ENCODE measurements around the gene TBC1D16. TPM values are rescaled to one million over a fixed set of nuclear protein-coding genes. Genes with fewer than 3 reads are reported as not detected.

Gene TBC1D16
- total RNA-seq, 1 donor from 2014 or later: 55.6 TPM

- H3K9me3 ChIP-seq: no peaks in the 10 kb centered on the region
- no peaks in the 10 kb centered on the region for H3K4me1 ChIP-seq
- no peaks in the 10 kb centered on the region for H3K27me3 ChIP-seq
- intact Hi-C loops (cut with DNase I): no loop called here
- H3K27ac ChIP-seq: no peak overlapping the region
- no peak for DNase-seq (ENCODE audit: low spot score in 2 of 2)
- peaks cover 0 to 8% of the 10 kb centered on the region in 2 donors for H3K36me3 ChIP-seq
- TF ChIP-seq CTCF (IDR thresholded peaks at IDR 0.05): no peak
- no peak overlapping the region for H3K4me3 ChIP-seq
These were observed 57.7 kb downstream of the TBC1D16 start for GRCh38 chr17:79977708-79978547.

DNA sequence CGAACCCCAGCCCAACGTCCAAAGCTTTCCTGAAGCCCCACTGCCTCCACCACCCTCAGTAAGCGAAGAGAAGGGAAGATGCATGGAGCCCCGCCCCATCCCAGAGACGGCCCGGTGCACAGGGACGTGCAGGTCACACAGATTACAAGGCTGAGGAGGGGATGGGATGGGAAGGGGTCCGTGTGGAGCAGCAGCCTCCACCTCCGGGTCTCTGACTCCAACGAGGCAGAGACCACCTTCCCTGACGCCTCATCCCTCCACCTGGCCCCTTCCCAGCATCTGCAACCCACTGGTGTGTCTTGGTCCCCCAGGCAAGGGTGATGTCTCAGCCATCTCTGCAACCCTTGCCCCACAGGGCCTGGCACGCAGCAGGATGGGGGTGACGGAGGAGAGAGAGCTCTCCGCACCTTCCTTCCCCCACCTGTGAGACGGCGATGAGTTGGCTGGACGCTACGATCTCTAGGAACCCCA is 58.5 kb downstream of the TBC1D16 start:
- intact Hi-C loops (cut with DNase I): no loop called here
- Histone ChIP-seq H3K27ac (no peak overlapping the region), H3K4me3 (no peak overlapping the region), H3K27me3 (no peaks in the 10 kb centered on the region), H3K4me1 (no peaks in the 10 kb centered on the region), H3K36me3 (peaks cover 0 to 13% of the 10 kb centered on the region in 2 donors), H3K9me3 (no peaks in the 10 kb centered on the region)
- no peak for DNase-seq (ENCODE audit: low spot score in 2 of 2)
- TF ChIP-seq CTCF (IDR thresholded peaks at IDR 0.05): no peak

DNA sequence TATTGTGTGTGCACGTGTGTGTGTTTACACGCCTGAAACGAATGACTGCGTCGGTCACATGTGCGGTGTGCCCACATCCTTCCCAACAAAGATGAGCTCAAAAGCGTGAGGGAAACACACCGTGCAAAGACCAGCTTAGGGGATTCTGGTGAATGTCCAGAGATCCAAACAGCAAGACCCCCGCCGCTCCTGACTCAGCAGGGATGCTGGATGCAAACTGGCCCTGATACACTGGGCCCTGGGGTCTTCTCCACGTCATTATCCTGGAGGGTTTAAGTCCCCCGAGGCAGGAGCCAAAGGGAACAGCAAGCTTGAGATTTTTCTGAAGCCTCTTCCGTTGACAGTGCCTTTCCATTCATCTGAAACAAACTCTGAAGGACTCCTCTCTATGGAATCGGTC is 59.2 kb downstream of the TBC1D16 start:
- intact Hi-C loops (cut with DNase I): no loop called here

GRCh38 chr17:79975498-79976134 is 60.1 kb downstream of the TBC1D16 start:
- H3K27ac ChIP-seq: no peak overlapping the region
- DNase-seq (ENCODE audit: low spot score in 2 of 2): no peak
- no peak for TF ChIP-seq CTCF (IDR thresholded peaks at IDR 0.05)
- no peaks in the 10 kb centered on the region for H3K27me3 ChIP-seq
- intact Hi-C loops (cut with DNase I): no loop called here
- H3K9me3 ChIP-seq: no peaks in the 10 kb centered on the region
- no peak overlapping the region for H3K4me3 ChIP-seq
- peaks cover 0 to 14% of the 10 kb centered on the region in 2 donors for H3K36me3 ChIP-seq
- no peaks in the 10 kb centered on the region for H3K4me1 ChIP-seq

More for the DNA sequence above, 59.2 kb downstream of the TBC1D16 start:
- TF ChIP-seq CTCF (IDR thresholded peaks at IDR 0.05): no peak
- Histone ChIP-seq H3K36me3 (peaks cover 0 to 14% of the 10 kb centered on the region in 2 donors), H3K27me3 (no peaks in the 10 kb centered on the region), H3K27ac (no peak overlapping the region), H3K9me3 (no peaks in the 10 kb centered on the region), H3K4me1 (no peaks in the 10 kb centered on the region), H3K4me3 (no peak overlapping the region)
- DNase-seq (ENCODE audit: low spot score in 2 of 2): no peak

DNA sequence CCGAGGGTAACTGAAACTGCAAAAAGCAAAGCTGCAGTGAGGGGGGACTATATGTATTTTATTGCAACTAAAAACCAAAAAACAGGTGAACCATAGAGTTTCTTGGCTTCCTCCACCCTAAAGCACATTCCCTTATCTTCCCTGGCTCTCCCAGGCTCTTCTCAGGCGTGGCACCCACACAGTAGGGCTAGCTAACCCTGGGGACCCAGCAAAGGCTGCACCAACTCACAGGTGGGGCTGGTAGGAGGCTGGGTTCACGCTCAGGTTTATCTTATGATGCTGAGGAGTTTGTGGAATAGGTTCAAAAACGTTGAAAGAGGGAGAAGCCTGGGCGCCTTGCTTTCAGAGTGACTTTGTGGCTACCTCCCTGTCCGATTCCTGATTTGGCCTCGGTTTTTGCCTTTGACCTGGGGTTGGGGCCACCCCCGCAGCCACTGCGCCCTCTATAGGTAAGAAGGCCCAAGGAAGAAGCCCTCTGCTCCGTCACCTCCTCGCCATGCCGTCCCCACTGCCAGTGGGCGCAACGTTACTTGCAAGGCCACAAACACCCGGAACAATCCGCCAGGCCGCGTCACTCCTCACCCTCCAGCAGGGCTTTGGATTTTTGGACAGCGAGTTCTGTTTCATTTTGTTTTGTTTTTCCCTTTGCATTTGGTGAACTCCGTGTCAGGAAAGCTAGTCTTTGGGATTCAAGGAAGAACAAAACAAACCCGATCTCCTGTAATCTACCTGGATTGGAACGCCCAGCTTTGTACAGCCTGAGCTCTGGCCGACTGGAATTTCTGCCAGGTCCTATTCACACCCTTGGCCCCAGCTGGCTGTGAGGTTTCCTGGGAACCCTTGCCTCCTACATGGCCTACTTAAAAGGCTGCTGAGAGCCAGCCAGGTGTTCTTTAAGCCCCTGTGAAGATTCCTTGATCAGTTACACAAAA is 60.8 kb downstream of the TBC1D16 start:
- intact Hi-C loops (cut with DNase I): no loop called here
- Histone ChIP-seq H3K27me3 (no peaks in the 10 kb centered on the region), H3K27ac (no peak overlapping the region), H3K36me3 (peaks cover 0 to 14% of the 10 kb centered on the region in 2 donors), H3K9me3 (no peaks in the 10 kb centered on the region), H3K4me3 (no peak overlapping the region), H3K4me1 (no peaks in the 10 kb centered on the region)
- DNase-seq (ENCODE audit: low spot score in 2 of 2): no peak
- no peak for TF ChIP-seq CTCF (IDR thresholded peaks at IDR 0.05)
